HAP-1 (cell line): ENCODE results near the gene AIF1L.
A peak's percentile ranks its signal among the peaks of the same experiment; 100 is the strongest.

Experiments
- DNase-seq, 2 experiments: peaks; one replicate each; pipeline ENCODE4 v3.0.0-alpha.2; 2016 to 2020; ENCODE audit warnings: low spot score in 2 of 2
- H3K27me3 ChIP-seq: fragments of 250-450 bp; sonication (Bioruptor Pico); 2 replicates; pipeline ENCODE4 v1.5.1; 2020; ENCODE audit warnings: low read depth, mild to moderate bottlenecking, moderate library complexity
- H3K36me3 ChIP-seq: fragments of 250-450 bp; sonication (Bioruptor Pico); replicated peaks from 2 replicates; pipeline ENCODE4 v1.5.1; 2020; ENCODE audit warnings: mild to moderate bottlenecking
- H3K4me1 ChIP-seq: fragments of 250-450 bp; sonication (Bioruptor Pico); 2 replicates; pipeline ENCODE4 v1.5.1; 2020; ENCODE audit warnings: mild to moderate bottlenecking
- H3K4me3 ChIP-seq: fragments of 250-450 bp; sonication (Bioruptor Pico); 2 replicates; pipeline ENCODE4 v1.5.1; 2020; ENCODE audit warnings: mild to moderate bottlenecking, moderate library complexity
- H3K9me3 ChIP-seq: fragments of 250-450 bp; sonication (Bioruptor Pico); 2 replicates; pipeline ENCODE4 v1.5.1; 2020; ENCODE audit warnings: mild to moderate bottlenecking, moderate library complexity
- in situ Hi-C: fragments of 300-500 bp; cut with MboI; formaldehyde crosslinking; loops from 3 replicates; pipeline ENCODE4 v1.14.3; 2020; ENCODE audit warnings: low sequenced_read_pairs, inconsistent platforms, mixed read lengths

The AIF1L gene

GRCh38 chr9:131085370-131086122 lies 10.8 kb upstream of the AIF1L start:
- no peaks in the 10 kb centered on the region for H3K27me3 ChIP-seq
- H3K4me1 ChIP-seq, result no peaks in the 10 kb centered on the region
- H3K36me3 ChIP-seq, result no peaks in the 10 kb centered on the region
- H3K4me3 ChIP-seq, result no peak overlapping the region
- no peak for DNase-seq
- in situ Hi-C loops, result no loop called here
- H3K9me3 ChIP-seq, result no peaks in the 10 kb centered on the region

DNA sequence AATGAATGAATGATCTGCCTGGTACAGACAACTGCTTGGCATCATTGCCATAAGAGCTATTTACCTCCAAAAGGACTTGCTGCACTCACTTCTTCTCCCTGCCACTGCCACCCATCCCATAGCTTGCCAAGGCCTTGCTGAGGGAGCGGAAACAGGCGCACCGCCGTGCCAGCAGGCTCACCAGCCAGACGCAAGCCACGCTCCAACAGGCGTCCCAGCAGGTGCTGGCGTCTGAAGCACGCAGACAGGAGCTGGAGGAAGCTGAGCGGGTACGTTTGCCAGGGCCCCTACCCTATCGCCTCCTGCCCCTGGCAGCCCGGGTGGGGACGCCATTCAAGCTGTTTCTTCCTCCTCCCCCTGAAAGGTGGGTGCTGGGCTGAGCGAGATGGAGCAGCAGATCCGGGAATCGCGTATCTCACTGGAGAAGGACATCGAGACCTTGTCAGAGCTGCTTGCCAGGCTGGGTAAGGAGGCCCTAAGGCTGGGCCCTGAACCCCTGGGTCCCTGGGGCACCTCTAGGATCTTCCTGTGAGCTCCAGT lies 8.9 kb upstream of the AIF1L start:
- Histone ChIP-seq H3K9me3 (no peaks in the 10 kb centered on the region), H3K27me3 (no peaks in the 10 kb centered on the region), H3K4me1 (no peaks in the 10 kb centered on the region), H3K36me3 (no peaks in the 10 kb centered on the region), H3K4me3 (no peak overlapping the region)
- in situ Hi-C loops, result no loop called here
- no peak for DNase-seq

- in situ Hi-C loops, result no loop called here
- Histone ChIP-seq H3K9me3 (no peaks in the 10 kb centered on the region), H3K27me3 (no peaks in the 10 kb centered on the region)
These were observed 6.1 kb upstream of the AIF1L start for GRCh38 chr9:131090025-131090787.

GRCh38 chr9:131091352-131091992 lies 4.9 kb upstream of the AIF1L start:
- H3K4me1 ChIP-seq, result peaks cover 3% of the 10 kb centered on the region; the same call in 1 of the 2 replicates
- DNase-seq, result no peak
- H3K36me3 ChIP-seq, result no peaks in the 10 kb centered on the region
- no peak overlapping the region for H3K4me3 ChIP-seq
- in situ Hi-C loops, result no loop called here
- no peaks in the 10 kb centered on the region for H3K9me3 ChIP-seq
- 0 out of 2 replicates have a peak, but pooled peaks cover 3% of the 10 kb centered on the region for H3K27me3 ChIP-seq

More at GRCh38 chr9:131090025-131090787, 6.1 kb upstream of the AIF1L start:
- Histone ChIP-seq H3K36me3 (no peaks in the 10 kb centered on the region), H3K4me1 (no peaks in the 10 kb centered on the region), H3K4me3 (no peak overlapping the region)
- no peak for DNase-seq

DNA sequence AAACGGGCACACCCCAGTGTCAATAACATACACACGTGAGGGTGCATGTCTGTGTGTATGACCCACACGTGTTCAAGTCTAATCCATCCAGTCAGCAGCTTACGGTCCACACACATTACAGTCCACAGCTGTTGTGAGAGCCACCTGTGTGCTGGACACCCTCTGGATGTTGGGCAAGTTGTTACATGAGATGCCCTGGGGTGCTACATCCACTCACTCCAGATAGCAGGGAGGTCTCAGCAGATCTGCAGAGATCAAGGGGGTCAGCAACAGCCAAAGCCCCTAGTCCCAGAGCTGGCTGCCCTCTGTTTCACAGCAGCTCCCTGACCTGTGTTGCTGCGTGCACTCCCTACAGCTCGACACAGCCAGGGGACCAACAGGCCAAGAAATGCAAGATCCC lies 4.3 kb upstream of the AIF1L start:
- in situ Hi-C loops, result no loop called here
- Histone ChIP-seq H3K36me3 (no peaks in the 10 kb centered on the region), H3K27me3 (0 out of 2 replicates have a peak, but pooled peaks cover 3% of the 10 kb centered on the region), H3K9me3 (no peaks in the 10 kb centered on the region), H3K4me1 (peaks cover 3% of the 10 kb centered on the region; the same call in 1 of the 2 replicates), H3K4me3 (no peak overlapping the region)
- no peak for DNase-seq

DNA sequence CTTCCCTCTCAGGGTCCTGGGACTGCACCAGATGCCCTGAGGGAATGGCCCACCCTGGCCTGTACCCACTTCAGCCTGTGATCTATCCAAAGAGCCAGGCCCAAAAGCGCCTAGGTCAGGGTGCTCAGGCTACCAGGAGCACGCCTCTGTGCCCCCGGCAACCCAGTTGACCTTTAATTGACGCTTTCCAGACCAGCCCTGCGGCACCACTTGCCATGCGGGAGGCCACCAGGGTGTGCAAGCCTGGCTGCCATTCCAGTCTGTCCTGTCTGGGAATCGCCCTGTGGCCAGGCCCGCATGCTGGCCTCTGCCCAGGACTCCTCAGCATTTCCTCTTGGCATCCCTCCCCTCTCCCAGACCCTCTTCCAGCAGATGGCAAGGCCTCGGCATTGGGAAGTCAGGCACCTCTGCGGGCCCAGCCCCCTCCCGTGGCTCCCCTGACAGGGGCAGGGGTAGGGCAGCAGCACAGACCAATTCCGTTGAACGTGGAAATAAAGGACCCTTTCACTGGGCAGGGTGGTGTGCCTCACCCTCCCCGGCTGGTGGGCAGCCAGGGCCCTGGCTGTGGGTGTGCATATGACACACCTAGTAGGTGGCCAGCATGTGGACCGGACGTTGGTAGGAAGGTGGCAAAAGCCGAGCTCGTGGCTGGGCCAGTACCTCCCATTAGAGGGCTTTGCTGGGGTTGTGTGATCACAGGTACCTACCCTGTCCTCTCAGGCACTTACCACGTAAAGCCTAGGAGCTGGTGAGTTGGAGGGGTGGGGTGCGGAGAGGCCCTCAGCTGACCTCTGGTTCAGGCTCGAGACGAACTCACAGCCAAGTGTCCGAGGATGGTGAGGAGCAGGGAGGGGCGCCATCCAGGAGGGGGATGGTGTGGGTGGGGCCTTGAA lies 3.5 kb upstream of the AIF1L start:
- Histone ChIP-seq H3K4me1 (peaks cover 10% of the 10 kb centered on the region), H3K4me3 (no peak overlapping the region), H3K9me3 (no peaks in the 10 kb centered on the region), H3K27me3 (0 out of 2 replicates have a peak, but pooled peaks cover 3% of the 10 kb centered on the region), H3K36me3 (no peaks in the 10 kb centered on the region)
- DNase-seq, result no peak
- in situ Hi-C loops, result no loop called here

GRCh38 chr9:131094015-131094414 lies 2.3 kb upstream of the AIF1L start:
- Histone ChIP-seq H3K4me1 (peaks cover 10% of the 10 kb centered on the region), H3K4me3 (no peak overlapping the region), H3K9me3 (no peaks in the 10 kb centered on the region), H3K36me3 (no peaks in the 10 kb centered on the region), H3K27me3 (0 out of 2 replicates have a peak, but pooled peaks cover 3% of the 10 kb centered on the region)
- in situ Hi-C loops, result no loop called here
- no peak for DNase-seq

DNA sequence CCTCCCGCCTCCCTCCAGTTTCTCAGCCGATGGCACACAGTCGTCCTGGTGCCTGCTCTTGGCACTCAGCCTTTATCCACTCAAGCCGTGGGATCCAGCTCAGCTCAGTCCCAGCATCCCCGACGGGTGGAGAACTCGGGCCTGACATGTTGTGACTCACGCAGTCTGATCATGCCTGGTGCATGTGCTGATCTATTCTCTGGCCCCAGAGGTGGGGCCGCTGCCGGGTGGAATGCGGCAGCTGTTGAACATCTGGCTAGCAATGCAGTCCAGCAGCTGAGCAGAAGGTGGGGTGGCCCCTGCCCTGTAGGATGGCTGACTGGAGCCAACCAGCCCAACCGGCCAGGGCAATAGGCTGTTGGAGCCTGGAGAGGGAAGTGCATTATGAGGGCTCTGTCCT lies 1.7 kb upstream of the AIF1L start:
- Histone ChIP-seq H3K36me3 (no peaks in the 10 kb centered on the region), H3K4me3 (no peak overlapping the region), H3K27me3 (0 out of 2 replicates have a peak, but pooled peaks cover 3% of the 10 kb centered on the region), H3K4me1 (peaks cover 10% of the 10 kb centered on the region), H3K9me3 (no peaks in the 10 kb centered on the region)
- DNase-seq, result no peak
- in situ Hi-C loops, result no loop called here

- in situ Hi-C loops, result no loop called here
- Histone ChIP-seq H3K9me3 (no peaks in the 10 kb centered on the region), H3K27me3 (0 out of 2 replicates have a peak, but pooled peaks cover 3% of the 10 kb centered on the region), H3K4me3 (peak overlapping the region; percentile 51), H3K4me1 (peaks cover 10% of the 10 kb centered on the region), H3K36me3 (no peaks in the 10 kb centered on the region)
- DNase-seq, result no peak
These were observed 564 bp upstream of the AIF1L start for GRCh38 chr9:131095666-131096268.

DNA sequence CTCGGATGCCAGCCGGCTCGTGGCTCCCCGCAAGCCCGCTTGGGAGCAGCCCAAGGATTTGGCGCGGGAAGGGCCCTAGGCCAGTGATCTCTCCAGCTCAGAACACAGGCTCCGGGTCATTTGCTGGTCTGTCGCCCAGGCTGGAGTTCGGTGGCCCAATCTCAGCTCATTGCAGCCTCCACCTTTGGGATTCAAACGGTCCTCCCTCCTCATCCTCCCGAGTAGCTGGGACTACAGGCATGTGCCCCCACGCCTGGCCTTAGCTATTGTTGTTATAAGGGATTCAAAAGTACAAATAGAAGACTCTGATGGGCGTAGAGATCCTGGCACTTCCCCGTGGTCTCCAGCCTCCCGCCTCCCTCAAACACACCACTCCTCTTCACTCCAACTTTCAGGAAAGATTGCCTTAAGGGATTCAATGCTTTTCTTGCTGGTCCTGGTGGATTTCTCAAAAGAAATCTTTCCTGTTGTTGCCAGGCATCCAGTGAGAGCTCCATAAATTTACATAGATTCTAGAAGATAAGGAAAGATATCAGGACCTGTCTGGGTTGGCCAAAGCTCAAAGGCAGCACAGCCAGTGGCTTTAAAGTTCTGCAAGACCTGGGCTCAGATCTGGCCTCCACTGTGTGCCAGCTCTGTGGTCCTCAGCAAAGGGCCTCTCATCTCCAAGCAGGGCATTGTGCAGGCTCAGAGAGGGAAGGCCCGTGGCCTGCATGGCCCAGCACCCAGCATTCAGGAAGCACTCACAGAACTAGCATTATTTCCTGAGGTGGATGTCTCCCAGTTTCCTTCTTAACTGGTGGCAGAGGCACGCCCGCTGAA lies 1.0 kb downstream of the AIF1L start:
- Histone ChIP-seq H3K4me3 (peak overlapping the region; percentile 51), H3K4me1 (peaks cover 10% of the 10 kb centered on the region), H3K27me3 (0 out of 2 replicates have a peak, but pooled peaks cover 3% of the 10 kb centered on the region), H3K36me3 (no peaks in the 10 kb centered on the region), H3K9me3 (no peaks in the 10 kb centered on the region)
- peak in 1 of 2 experiments; percentile 6 for DNase-seq
- in situ Hi-C loops, result no loop called here

- in situ Hi-C loops, result no loop called here
These were observed 1.6 kb downstream of the AIF1L start for GRCh38 chr9:131097948-131098278.

More at GRCh38 chr9:131097948-131098278, 1.6 kb downstream of the AIF1L start:
- Histone ChIP-seq H3K27me3 (0 out of 2 replicates have a peak, but pooled peaks cover 3% of the 10 kb centered on the region), H3K9me3 (no peaks in the 10 kb centered on the region), H3K36me3 (no peaks in the 10 kb centered on the region), H3K4me1 (peaks cover 10% of the 10 kb centered on the region), H3K4me3 (no peak overlapping the region)
- no peak for DNase-seq
